IMR-90 (cell line): ENCODE data around the gene TFCP2. TPM values are rescaled to one million over a fixed set of nuclear protein-coding genes. Genes with fewer than 3 reads are reported as not detected.

ENCODE experiments used
- ATAC-seq: fragments of 200-7000 bp; cut with Tn5 transposase; 2 replicates; pipeline ENCODE4 v1.9.1; 2020; ENCODE audit warnings: low read depth, mild to moderate bottlenecking, moderate library complexity
- BruUV-seq: library from RNA; stranded (reverse); fragments of 400-500 nt; replicated peaks from 2 replicates; lab custom pipeline; 2021; lab: Mats Ljungman, UMichigan
- CTCF ChIA-PET: fragments of 300-600 bp; formaldehyde crosslinking; extraction: SDS; loops from one replicate; lab custom pipeline; 2021; ENCODE audit warnings: antibody characterized with exemption; lab: Yijun Ruan, JAX
- POLR2A ChIA-PET: fragments of 300-600 bp; sonication (Branson Sonifier 250); formaldehyde crosslinking; loops from one replicate; lab custom pipeline; 2022; ENCODE audit warnings: antibody characterized with exemption; ENCODE audit not compliant: unreplicated experiment; lab: Charles Lee
- DNase-seq: peaks from one replicate; pipeline ENCODE4 v3.0.0; 2013
- H2AFZ ChIP-seq: replicated peaks from 2 replicates; pipeline ENCODE3; 2013; ENCODE audit warnings: low read length, mild to moderate bottlenecking; ENCODE audit not compliant: poor library complexity
- H2AK5ac ChIP-seq: 2 replicates; pipeline ENCODE4 v1.6.1; 2013; ENCODE audit warnings: low read depth, low read length, inconsistent platforms
- H2AK9ac ChIP-seq: replicated peaks from 2 replicates; pipeline ENCODE3; 2013; ENCODE audit warnings: mild to moderate bottlenecking, low read depth, low read length, moderate library complexity; ENCODE audit not compliant: poor library complexity
- H2BK120ac ChIP-seq: 2 replicates; pipeline ENCODE4 v1.6.1; 2013; ENCODE audit warnings: low read depth, low read length, inconsistent platforms
- H2BK15ac ChIP-seq: 3 replicates; pipeline ENCODE4 v1.6.1; 2013; ENCODE audit warnings: low read depth, low read length, inconsistent platforms
- H2BK20ac ChIP-seq: 2 replicates; pipeline ENCODE4 v1.6.1; 2013; ENCODE audit warnings: low read depth, mild to moderate bottlenecking, inconsistent platforms, low read length, moderate library complexity
- H2BK5ac ChIP-seq: 2 replicates; pipeline ENCODE4 v1.6.1; 2013; ENCODE audit warnings: mild to moderate bottlenecking, low read depth, low read length, inconsistent platforms; ENCODE audit not compliant: poor library complexity, severe bottlenecking
- H3K14ac ChIP-seq: replicated peaks from 2 replicates; pipeline ENCODE4 v1.6.1; 2013; ENCODE audit warnings: low read depth, low read length, inconsistent platforms
- H3K18ac ChIP-seq: 2 replicates; pipeline ENCODE4 v1.6.1; 2013; ENCODE audit warnings: low read depth, low read length, control low read depth
- H3K23ac ChIP-seq: 2 replicates; pipeline ENCODE4 v1.6.1; 2013; ENCODE audit warnings: low read depth, low read length, inconsistent platforms
- H3K27ac ChIP-seq: 2 replicates; pipeline ENCODE4 v1.5.1; 2013; ENCODE audit warnings: mild to moderate bottlenecking, control low read depth, low read length; ENCODE audit not compliant: insufficient read depth
- H3K27me3 ChIP-seq: 2 replicates; pipeline ENCODE4 v1.6.1; 2013; ENCODE audit warnings: low read length; ENCODE audit not compliant: control insufficient read depth, insufficient read depth
- H3K36me3 ChIP-seq: 2 replicates; pipeline ENCODE4 v1.6.1; 2013; ENCODE audit warnings: low read length, mixed read lengths; ENCODE audit not compliant: control insufficient read depth, insufficient read depth
- H3K4ac ChIP-seq: 2 replicates; pipeline ENCODE4 v1.6.1; 2013; ENCODE audit warnings: low read depth, low read length, inconsistent platforms
- H3K4me1 ChIP-seq: 2 replicates; pipeline ENCODE4 v1.6.1; 2013; ENCODE audit warnings: low read length, mixed read lengths; ENCODE audit not compliant: control insufficient read depth, insufficient read depth
- H3K4me2 ChIP-seq: 2 replicates; pipeline ENCODE4 v1.6.1; 2013; ENCODE audit warnings: low read depth, mild to moderate bottlenecking, control low read depth, low read length, moderate library complexity
- H3K4me3 ChIP-seq: 2 replicates; pipeline ENCODE4 v1.5.1; 2013; ENCODE audit warnings: low read depth, mild to moderate bottlenecking, control low read depth, low read length, moderate library complexity; ENCODE audit not compliant: insufficient read depth
- H3K56ac ChIP-seq: 2 replicates; pipeline ENCODE4 v1.6.1; 2013; ENCODE audit warnings: low read length, inconsistent platforms; ENCODE audit not compliant: insufficient read depth; ENCODE audit errors: extremely low read depth
- H3K79me1 ChIP-seq, 2 experiments: 2 replicates each; pipeline ENCODE4 v1.6.1; 2013; ENCODE audit warnings: low read length in 2 of 2, inconsistent platforms in 1 of 2, low read depth in 1 of 2
- H3K9ac ChIP-seq: 2 replicates; pipeline ENCODE4 v1.6.1; 2013; ENCODE audit warnings: low read depth, low read length, control low read depth
- H3K9me1 ChIP-seq: 2 replicates; pipeline ENCODE4 v1.6.1; 2013; ENCODE audit warnings: low read length, inconsistent platforms; ENCODE audit not compliant: insufficient read depth
- H3K9me3 ChIP-seq: 2 replicates; pipeline ENCODE4 v1.6.1; 2013; ENCODE audit warnings: low read length; ENCODE audit not compliant: control insufficient read depth, insufficient read depth
- H4K20me1 ChIP-seq: 2 replicates; pipeline ENCODE4 v1.6.1; 2013; ENCODE audit warnings: low read length, inconsistent platforms; ENCODE audit not compliant: insufficient read depth
- H4K5ac ChIP-seq: 2 replicates; pipeline ENCODE4 v1.6.1; 2013; ENCODE audit warnings: mild to moderate bottlenecking, low read depth, low read length, control low read depth
- H4K8ac ChIP-seq, 2 experiments: 2 replicates each; pipeline ENCODE4 v1.6.1; 2013; ENCODE audit warnings: low read depth in 2 of 2, low read length in 2 of 2, control low read depth in 1 of 2, inconsistent platforms in 1 of 2
- H4K91ac ChIP-seq: 2 replicates; pipeline ENCODE4 v1.6.1; 2013; ENCODE audit warnings: low read depth, low read length, inconsistent platforms; ENCODE audit not compliant: insufficient read depth
- POLR2A ChIP-seq: IDR thresholded peaks from 2 replicates; pipeline ENCODE4 v1.6.1; 2012; ENCODE audit warnings: mild to moderate bottlenecking, low read depth, low read length
- WGBS, 2 experiments: methylation state at CpG; one replicate each; pipeline versions ENCODE4 v1.1.5 to v1.1.7; 2013; ENCODE audit warnings: missing lambda C conversion rate in 2 of 2; ENCODE audit not compliant: insufficient read length in 1 of 2; ENCODE audit errors: extremely low coverage in 2 of 2; 5-methylcytosine and 5-hydroxymethylcytosine counted together
- dilution Hi-C: fragments of 300-500 bp; cut with HindIII; formaldehyde crosslinking; loops from one replicate; pipeline ENCODE4 v1.14.3; 2018; ENCODE audit warnings: low sequenced_read_pairs; ENCODE audit not compliant: unreplicated experiment
- in situ Hi-C: fragments of 300-500 bp; cut with MboI; formaldehyde crosslinking; loops from 3 replicates; pipeline ENCODE4 v1.14.3; 2019; ENCODE audit warnings: low sequenced_read_pairs, inconsistent platforms, mixed read lengths
- intact Hi-C: fragments of 100-400 bp; cut with micrococcal nuclease; formaldehyde crosslinking; loops from 2 replicates; pipeline ENCODE4 v1.10.0; 2022
- polyA plus RNA-seq, 3 experiments: library from polyadenylated mRNA; depleted of rRNA; stranded (reverse); fragments of >200 nt; gene quantifications; 2 replicates each; pipeline ENCODE4 v1.2.3, GENCODE V29; 2012; ENCODE audit warnings: low replicate concordance in 1 of 3
- total RNA-seq: library from RNA; depleted of rRNA; stranded (reverse); fragments of >200 nt; gene quantifications from 2 replicates; pipeline ENCODE4 v1.2.3, GENCODE V29; 2012
- TF ChIP-seq, protein P1 (sequence below): fragments of 150-350 bp; IDR thresholded peaks from 2 replicates; pipeline ENCODE4 v1.6.1; 2016; ENCODE audit warnings: low read depth, mild to moderate bottlenecking, low read length, moderate library complexity, borderline replicate concordance

Gene TFCP2
- total and polyA plus RNA-seq, 2 of the 4 experiments (the other 2 are of a cell fraction) = 10.0 to 15.4 TPM

DNA sequence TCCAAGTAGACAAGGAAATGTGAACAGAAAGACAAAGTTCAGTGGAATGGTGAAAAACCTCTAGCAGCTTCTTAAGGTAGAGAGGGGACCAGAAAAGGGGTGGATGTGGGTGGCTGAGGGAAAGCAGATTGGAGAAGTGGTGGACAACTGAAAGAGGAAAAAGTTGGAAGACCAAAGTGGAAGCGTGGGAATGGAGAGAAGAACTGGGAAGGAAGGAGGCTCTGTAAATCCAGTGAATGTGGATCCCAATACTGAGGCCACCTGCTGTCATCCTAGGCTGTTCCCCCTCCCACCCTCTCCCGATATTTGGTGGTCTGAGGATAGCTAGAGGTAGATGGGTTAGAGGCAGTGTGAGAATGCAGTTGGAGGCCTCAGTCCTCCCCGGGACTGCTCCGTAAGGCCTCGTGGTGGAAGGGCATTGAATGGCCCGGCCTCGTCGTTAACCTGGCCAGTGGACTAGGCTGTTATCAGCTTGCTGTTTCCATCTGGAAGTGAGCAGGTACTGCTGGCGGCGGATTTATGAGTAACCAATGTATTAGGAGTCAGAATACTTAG lies 45.7 kb upstream of the TFCP2 start:
- Histone ChIP-seq H3K4me2 (peak overlapping the region; percentile 98), H3K4me3 (peak overlapping the region; percentile 77), H2AK5ac (peak overlapping the region; percentile 87), H2BK15ac (peak overlapping the region; percentile 87; the same call in 2 of the 3 replicates), H4K91ac (peak overlapping the region; percentile 92), H3K9me3 (no peaks in the 10 kb centered on the region), H3K23ac (peak overlapping the region; percentile 96), H3K79me1 (peaks cover 14 to 27% of the 10 kb centered on the region in 2 experiments; a peak in 3 of 4 replicates), H2AK9ac (peak overlapping the region; percentile 59), H3K27ac (peak overlapping the region; percentile 82), H3K4ac (peak overlapping the region; percentile 97), H2BK5ac (peak overlapping the region; percentile 85), H4K5ac (peak overlapping the region; percentile 74), H3K56ac (peak overlapping the region; percentile 57), H3K18ac (peak overlapping the region; percentile 90; the same call in 1 of the 2 replicates), H3K4me1 (peaks cover 4% of the 10 kb centered on the region), H2BK120ac (peak overlapping the region; percentile 92), H3K14ac (peak overlapping the region; percentile 94), H3K27me3 (no peaks in the 10 kb centered on the region), H3K9me1 (peaks cover 9% of the 10 kb centered on the region), H3K36me3 (0 out of 2 replicates have a peak, but pooled peaks cover 1% of the 10 kb centered on the region), H4K8ac (peak overlapping the region; percentile 95 to 98), H2AFZ (peak overlapping the region; percentile 98), H3K9ac (peak overlapping the region; percentile 85), H4K20me1 (no peaks in the 10 kb centered on the region), H2BK20ac (0 out of 2 replicates have a peak overlapping the region, but pooled peaks have one; percentile 84)
- ChIA-PET CTCF (interaction anchor here (0.6 kb wide), 1 partner anchor 120 kb away, joined by 3 read pairs; no protein-coding TSS in a partner anchor), POLR2A (interaction anchor here (0.6 kb wide), 1 partner anchor 11 kb away, joined by 3 read pairs; no protein-coding TSS in a partner anchor)
- intact Hi-C loops (no loop called here), dilution Hi-C loops (no loop called here), in situ Hi-C loops (no loop called here)
- ATAC-seq (no peak), DNase-seq (no peak)
- no CpG with 5 or more reads among the region's 10 CpGs for WGBS, 2 experiments
- no TSS peak for BruUV-seq
- TF ChIP-seq POLR2A = no peak
- TF ChIP-seq, protein P1, sequence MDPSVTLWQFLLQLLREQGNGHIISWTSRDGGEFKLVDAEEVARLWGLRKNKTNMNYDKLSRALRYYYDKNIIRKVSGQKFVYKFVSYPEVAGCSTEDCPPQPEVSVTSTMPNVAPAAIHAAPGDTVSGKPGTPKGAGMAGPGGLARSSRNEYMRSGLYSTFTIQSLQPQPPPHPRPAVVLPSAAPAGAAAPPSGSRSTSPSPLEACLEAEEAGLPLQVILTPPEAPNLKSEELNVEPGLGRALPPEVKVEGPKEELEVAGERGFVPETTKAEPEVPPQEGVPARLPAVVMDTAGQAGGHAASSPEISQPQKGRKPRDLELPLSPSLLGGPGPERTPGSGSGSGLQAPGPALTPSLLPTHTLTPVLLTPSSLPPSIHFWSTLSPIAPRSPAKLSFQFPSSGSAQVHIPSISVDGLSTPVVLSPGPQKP = no peak
